Activated CD4-positive, alpha-beta T cell treated with anti-CD3 and anti-CD28 coated beads for 4 hours (primary cell): Measurements from ENCODE around the gene PLCB1.
"Not testable (repeated sequence)": the region's sequence is repeated elsewhere in the genome, so short reads cannot be mapped to it uniquely, and the experiment has no call there.

ENCODE experiments used
- DNase-seq, 2 donors: peaks; one replicate each; pipeline ENCODE4 v3.0.0-alpha.2; 2020

The PLCB1 gene

GRCh38 chr20:8807480-8808201 is 675.6 kb downstream of the PLCB1 start:
- no peak for DNase-seq

- no peak for DNase-seq
These were observed 676.1 kb downstream of the PLCB1 start for GRCh38 chr20:8808202-8808535.

- no peak for DNase-seq
These were observed 677.3 kb downstream of the PLCB1 start for GRCh38 chr20:8809107-8809953.

GRCh38 chr20:8811801-8812594 is 679.9 kb downstream of the PLCB1 start:
- no peak for DNase-seq

GRCh38 chr20:8812817-8813216 is 680.8 kb downstream of the PLCB1 start:
- DNase-seq = no peak

GRCh38 chr20:8815208-8815607 is 683.1 kb downstream of the PLCB1 start:
- no peak for DNase-seq

GRCh38 chr20:8829256-8829655 is 697.2 kb downstream of the PLCB1 start:
- no peak for DNase-seq

- DNase-seq = not testable (repeated sequence)
These were observed 702.2 kb downstream of the PLCB1 start for GRCh38 chr20:8834294-8834693.

- no peak for DNase-seq
These were observed 702.8 kb downstream of the PLCB1 start for GRCh38 chr20:8834851-8835250.

GRCh38 chr20:8837396-8837795 is 705.3 kb downstream of the PLCB1 start:
- no peak for DNase-seq

GRCh38 chr20:8842525-8842924 is 710.5 kb downstream of the PLCB1 start:
- no peak for DNase-seq

GRCh38 chr20:8844179-8844578 is 712.1 kb downstream of the PLCB1 start:
- DNase-seq = no peak

- DNase-seq = no peak
These were observed 717.9 kb downstream of the PLCB1 start for GRCh38 chr20:8849990-8850389.

- DNase-seq = no peak
These were observed 719.4 kb downstream of the PLCB1 start for GRCh38 chr20:8851446-8851845.

- not testable (repeated sequence) for DNase-seq
These were observed 719.9 kb downstream of the PLCB1 start for GRCh38 chr20:8851919-8852318.

GRCh38 chr20:8853211-8853610 is 721.1 kb downstream of the PLCB1 start:
- DNase-seq = not testable (repeated sequence)

GRCh38 chr20:8853805-8854338 is 721.8 kb downstream of the PLCB1 start:
- DNase-seq = no peak

GRCh38 chr20:8854571-8854970 is 722.5 kb downstream of the PLCB1 start:
- no peak for DNase-seq

GRCh38 chr20:8855315-8855714 is 723.2 kb downstream of the PLCB1 start:
- no peak for DNase-seq

- DNase-seq = no peak
These were observed 724.6 kb downstream of the PLCB1 start for GRCh38 chr20:8856668-8857067.

- no peak for DNase-seq
These were observed 726.2 kb downstream of the PLCB1 start for GRCh38 chr20:8858181-8858787.

- no peak for DNase-seq
These were observed 728.0 kb downstream of the PLCB1 start for GRCh38 chr20:8860011-8860495.

GRCh38 chr20:8862092-8862491 is 730.0 kb downstream of the PLCB1 start:
- no peak for DNase-seq
